ENCODE measurements around the gene AKR1C3.

The AKR1C3 gene

DNA sequence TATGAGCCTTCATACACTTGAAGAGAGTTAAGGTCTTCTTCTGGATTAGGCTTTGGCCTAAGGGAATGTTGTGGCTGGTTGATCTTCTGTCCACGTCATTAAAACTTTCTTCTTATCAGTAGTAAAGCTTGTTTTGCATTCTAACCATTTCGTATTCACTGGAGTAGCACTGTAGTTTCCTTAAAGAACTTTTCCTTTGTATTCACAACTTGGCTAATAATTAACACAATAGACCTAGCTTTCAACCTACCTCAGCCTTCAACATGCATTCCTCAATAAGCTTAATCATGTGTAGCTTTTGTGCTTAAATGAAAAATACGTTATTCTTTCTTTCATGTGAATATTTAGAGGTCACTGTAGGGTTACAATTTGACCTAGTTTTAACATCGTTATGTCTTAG lies 48.0 kb downstream of the AKR1C3 start:
- no peak for DNase-seq (ENCODE audit: low spot score)

DNA sequence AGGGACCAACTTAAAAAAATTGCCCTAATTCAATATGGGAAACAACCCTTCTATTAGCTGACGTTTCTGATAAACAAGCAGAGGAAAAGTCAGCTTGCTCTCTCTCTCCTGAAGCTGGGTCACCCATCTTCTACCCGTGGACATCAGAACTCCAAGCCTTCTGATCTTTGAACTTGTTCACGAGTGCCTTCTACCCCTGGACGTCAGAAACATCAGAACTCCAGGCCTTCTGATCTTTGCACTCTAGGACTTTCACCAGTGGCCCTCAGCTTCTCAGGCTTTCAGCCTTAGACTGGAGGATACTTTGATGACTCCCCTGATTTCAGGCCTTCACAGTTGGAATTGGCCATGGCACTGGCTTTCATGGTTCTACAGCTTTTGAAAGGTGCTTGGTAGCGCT lies 48.9 kb downstream of the AKR1C3 start:
- DNase-seq (ENCODE audit: low spot score): no peak

DNA sequence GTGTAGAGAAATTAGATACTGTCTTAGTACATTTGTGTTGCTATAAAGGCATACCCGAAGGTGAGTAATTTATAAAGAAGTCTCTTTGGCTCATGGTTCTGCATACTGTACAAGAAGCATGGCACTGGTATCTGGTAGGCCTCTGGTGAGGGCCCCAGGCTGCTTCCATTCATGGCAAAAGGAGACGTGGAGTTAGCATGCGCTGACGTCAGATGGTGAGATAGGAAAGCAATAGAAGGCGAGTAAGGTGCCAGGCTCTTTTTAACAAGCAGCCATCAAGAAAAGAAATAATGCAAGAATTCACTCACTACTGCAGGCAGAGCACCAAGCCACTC lies 52.7 kb downstream of the AKR1C3 start:
- no peak for DNase-seq (ENCODE audit: low spot score)

DNA sequence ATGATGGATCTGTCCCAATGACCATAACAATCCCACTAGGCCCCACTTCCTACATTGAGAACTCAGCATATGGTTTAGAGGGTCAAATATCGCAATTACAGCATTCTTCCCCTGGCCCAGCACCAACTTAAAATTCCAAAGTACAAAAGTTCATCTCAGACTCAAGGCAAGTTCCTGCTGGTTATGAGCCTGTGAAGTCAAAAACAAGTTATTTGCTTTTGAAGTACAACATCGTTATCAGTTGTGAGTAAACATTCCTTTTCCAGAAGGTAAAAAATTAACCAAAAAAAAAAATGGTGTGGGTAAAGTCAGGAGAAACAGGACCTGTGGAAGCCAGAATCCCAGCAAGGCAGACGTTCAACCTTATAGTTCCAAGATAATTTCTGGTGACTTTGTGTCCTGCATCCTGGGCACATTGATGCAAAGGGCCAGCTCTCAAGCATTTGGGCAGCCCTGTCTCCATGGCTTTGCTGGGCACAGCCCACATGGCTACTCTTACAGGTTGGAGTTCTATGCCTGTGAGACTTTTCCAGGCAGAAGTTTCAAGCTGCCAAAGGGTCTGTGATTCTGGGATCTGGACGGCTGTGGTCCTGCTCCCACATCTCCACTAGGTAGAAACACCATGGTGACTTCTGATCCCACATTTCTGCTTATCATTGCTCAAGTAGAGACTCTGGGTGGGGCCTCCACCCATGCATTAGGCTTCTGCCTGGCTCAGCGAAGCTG lies 53.2 kb downstream of the AKR1C3 start:
- peak; percentile 84 for DNase-seq (ENCODE audit: low spot score)

DNA sequence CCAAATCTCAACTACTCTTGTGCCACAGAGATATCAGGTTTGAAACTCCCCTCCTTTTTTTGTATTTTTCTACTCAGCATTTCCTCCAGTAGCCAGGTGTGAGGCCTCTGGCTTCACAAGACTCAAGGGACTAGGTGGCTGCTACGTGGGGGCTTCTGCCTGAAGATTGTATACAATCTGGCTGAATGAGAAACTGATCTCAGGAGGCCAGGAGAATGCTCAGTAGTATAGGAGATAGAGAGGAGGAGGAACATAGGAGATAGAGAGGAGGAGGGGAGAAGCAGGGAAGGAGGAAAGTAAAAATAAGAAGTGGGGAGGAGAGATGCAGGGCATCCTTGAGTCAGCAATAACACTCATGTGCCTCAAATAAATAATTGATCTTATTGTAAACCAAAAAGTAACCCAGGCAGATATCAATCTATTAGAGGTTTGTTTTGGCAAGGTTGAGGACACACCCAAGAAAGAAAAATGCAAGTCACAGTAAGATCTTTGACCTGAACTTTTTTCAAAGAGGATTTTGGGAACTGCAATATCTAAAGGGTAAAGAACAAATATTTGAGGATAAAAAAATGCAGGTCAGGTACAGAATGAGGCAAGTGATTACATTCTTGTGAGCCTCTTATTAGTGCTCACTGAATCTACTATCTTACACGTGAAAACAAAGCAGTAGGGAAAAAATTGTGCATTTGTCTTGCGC lies 53.9 kb downstream of the AKR1C3 start:
- DNase-seq (ENCODE audit: low spot score): peak; percentile 71

DNA sequence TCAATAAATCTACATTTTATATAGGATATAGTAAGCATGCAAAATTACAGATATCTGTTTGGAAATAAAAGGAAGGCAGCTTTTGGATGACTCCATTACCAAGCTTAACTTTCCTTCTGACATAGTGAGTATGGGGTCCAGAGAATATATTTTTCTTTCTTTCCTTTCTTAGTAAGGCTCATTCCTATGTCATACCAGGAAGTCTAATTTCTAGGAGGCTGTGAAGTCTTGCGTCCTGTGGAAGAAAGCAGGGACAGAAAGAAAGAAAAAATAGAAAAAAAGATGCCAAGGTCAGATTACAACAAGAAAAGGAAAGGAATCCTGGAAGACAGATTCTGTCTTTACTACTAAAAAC lies 54.4 kb downstream of the AKR1C3 start:
- no peak for DNase-seq (ENCODE audit: low spot score)

DNA sequence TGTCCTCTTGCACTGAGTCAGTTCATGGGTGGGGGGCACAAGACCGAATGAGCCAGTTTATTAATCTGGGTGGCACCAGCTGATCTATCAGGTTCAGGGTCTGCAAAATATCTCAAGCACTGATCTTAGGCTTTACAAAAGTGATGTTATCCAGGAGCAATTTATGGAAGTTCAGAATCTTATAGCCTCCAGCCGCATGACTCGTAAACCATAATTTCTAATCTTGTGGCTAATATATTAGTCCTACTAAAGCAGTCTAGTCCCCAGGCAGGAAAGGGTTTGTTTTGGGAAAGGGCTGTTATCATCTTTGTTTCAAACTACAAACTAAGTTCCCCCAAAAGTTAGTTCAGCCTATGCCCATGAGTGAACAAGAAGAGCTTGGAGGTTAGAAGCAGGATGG lies 56.9 kb downstream of the AKR1C3 start:
- no peak for DNase-seq (ENCODE audit: low spot score)

DNA sequence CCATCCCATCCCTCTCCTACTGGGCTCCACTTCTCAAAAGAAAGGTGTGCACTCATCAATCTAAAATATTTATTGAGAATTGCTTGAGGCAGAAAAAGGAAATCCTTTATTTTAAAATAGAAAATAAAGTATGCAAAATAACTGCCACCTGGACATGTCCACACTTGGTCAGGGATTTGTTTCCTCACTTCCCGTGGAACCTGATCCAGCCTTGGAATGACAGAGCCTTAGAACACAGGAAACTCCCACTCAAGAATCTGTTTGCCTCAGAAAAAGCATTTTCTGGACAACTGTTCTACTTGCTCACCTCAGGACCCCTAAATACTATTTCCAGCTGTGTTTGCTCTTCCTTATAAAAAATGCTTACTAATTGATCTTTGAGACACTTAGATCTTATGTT lies 61.7 kb downstream of the AKR1C3 start:
- DNase-seq (ENCODE audit: low spot score): no peak

Measured in LoVo (cell line).